Stimulated activated CD4-positive, alpha-beta T cell treated with anti-CD3 and anti-CD28 coated beads, Interleukin-15, amount 100 ng/mL, for 1 hour (primary cell): ENCODE data around the gene NRIP1.
"Not testable (repeated sequence)": the region's sequence is repeated elsewhere in the genome, so short reads cannot be mapped to it uniquely, and the experiment has no call there.

Experiments
- DNase-seq, 2 donors: peaks; one replicate each; pipeline ENCODE4 v3.0.0-alpha.2; 2020; ENCODE audit warnings: low read depth in 1 of 2, low spot score in 1 of 2

The NRIP1 gene

GRCh38 chr21:15039607-15040299 is 25.0 kb downstream of the NRIP1 start:
- no peak for DNase-seq

- DNase-seq: no peak
Observed at GRCh38 chr21:15037900-15038293, 26.9 kb downstream of the NRIP1 start.

GRCh38 chr21:15037095-15037899 is 27.5 kb downstream of the NRIP1 start:
- no peak for DNase-seq

GRCh38 chr21:15036189-15036588 is 28.6 kb downstream of the NRIP1 start:
- no peak for DNase-seq

- no peak for DNase-seq
Observed at GRCh38 chr21:15034126-15034853, 30.5 kb downstream of the NRIP1 start.

GRCh38 chr21:15031790-15032357 is 32.9 kb downstream of the NRIP1 start:
- no peak for DNase-seq

GRCh38 chr21:15031362-15031761 is 33.4 kb downstream of the NRIP1 start:
- DNase-seq: not testable (repeated sequence)

GRCh38 chr21:15030861-15031260 is 33.9 kb downstream of the NRIP1 start:
- not testable (repeated sequence) for DNase-seq

GRCh38 chr21:15029077-15029476 is 35.7 kb downstream of the NRIP1 start:
- no peak for DNase-seq

GRCh38 chr21:15028186-15028585 is 36.6 kb downstream of the NRIP1 start:
- no peak for DNase-seq

GRCh38 chr21:15027056-15027455 is 37.7 kb downstream of the NRIP1 start:
- DNase-seq: no peak

- no peak for DNase-seq
Observed at GRCh38 chr21:15026370-15026769, 38.4 kb downstream of the NRIP1 start.

- no peak for DNase-seq
Observed at GRCh38 chr21:15023776-15024175, 41.0 kb downstream of the NRIP1 start.

- no peak for DNase-seq
Observed at GRCh38 chr21:15022608-15023261, 42.1 kb downstream of the NRIP1 start.

- no peak for DNase-seq
Observed at GRCh38 chr21:15020797-15021196, 44.0 kb downstream of the NRIP1 start.

GRCh38 chr21:15018382-15018781 is 46.4 kb downstream of the NRIP1 start:
- DNase-seq: no peak

- no peak for DNase-seq
Observed at GRCh38 chr21:15015622-15016471, 49.0 kb downstream of the NRIP1 start.

- no peak for DNase-seq
Observed at GRCh38 chr21:15014221-15014620, 50.6 kb downstream of the NRIP1 start.

- no peak for DNase-seq
Observed at GRCh38 chr21:15011967-15012366, 52.8 kb downstream of the NRIP1 start.

- DNase-seq: no peak
Observed at GRCh38 chr21:15010645-15011044, 54.2 kb downstream of the NRIP1 start.
